HepG2 (cell line): ENCODE measurements around the gene PITRM1. TPM values are rescaled to one million over a fixed set of nuclear protein-coding genes. Genes with fewer than 3 reads are reported as not detected.
A peak's percentile ranks its signal among the peaks of the same experiment; 100 is the strongest.

ENCODE experiments used
- BCLAF1 ChIP-seq: fragments of 450-650 bp; IDR thresholded peaks from 2 replicates; pipeline ENCODE4 v1.6.1; 2017; ENCODE audit warnings: mild to moderate bottlenecking
- CEBPZ ChIP-seq: IDR thresholded peaks from 2 replicates; pipeline ENCODE4 v1.6.1; 2012; ENCODE audit warnings: low read length, improper control_type of control experiment
- FOXP1 ChIP-seq, 2 experiments: fragments of 450-650 bp in 1 of 2; IDR thresholded peaks; 2 replicates each; pipeline ENCODE4 v1.6.1; 2017 to 2018; ENCODE audit warnings: antibody characterized with exemption in 1 of 2
- GFI1 ChIP-seq: sonication (generic); formaldehyde crosslinking; IDR thresholded peaks from 2 replicates; pipeline ENCODE4 v1.5.0; 2020; ENCODE audit warnings: missing genetic modification reagents, mild to moderate bottlenecking, borderline replicate concordance
- IRF2 ChIP-seq: IDR thresholded peaks from 2 replicates; pipeline ENCODE4 v1.6.1; 2018; ENCODE audit warnings: missing genetic modification reagents, missing compliant biosample characterization
- KDM4B ChIP-seq: sonication (generic); formaldehyde crosslinking; IDR thresholded peaks from 2 replicates; pipeline ENCODE4 v1.4.0; 2020; ENCODE audit warnings: missing genetic modification reagents
- MAX ChIP-seq: IDR thresholded peaks from 2 replicates; pipeline ENCODE4 v1.6.1; 2012; ENCODE audit warnings: inconsistent platforms
- NFE2L1 ChIP-seq: sonication (generic); formaldehyde crosslinking; IDR thresholded peaks from 2 replicates; pipeline ENCODE4 v1.4.0; 2020; ENCODE audit warnings: missing genetic modification reagents, mild to moderate bottlenecking, borderline replicate concordance
- PRDM4 ChIP-seq: sonication (generic); formaldehyde crosslinking; IDR thresholded peaks from 2 replicates; pipeline ENCODE4 v1.9.0; 2021; ENCODE audit warnings: missing genetic modification reagents, borderline replicate concordance
- ZNF614 ChIP-seq: IDR thresholded peaks from 2 replicates; pipeline ENCODE4 v1.6.1; 2018; ENCODE audit warnings: missing biosample characterization, missing genetic modification reagents, inconsistent platforms, borderline replicate concordance
- ZNF740 ChIP-seq: sonication (generic); formaldehyde crosslinking; IDR thresholded peaks from 2 replicates; pipeline ENCODE4 v1.4.0; 2020; ENCODE audit warnings: missing genetic modification reagents
- polyA plus RNA-seq, 8 experiments: library from polyadenylated mRNA; depleted of rRNA in 3 of 8; stranded (reverse) in 7 of 8; unstranded in 1 of 8; fragments of >200 nt; fragmentation: Illumina TruSeq in 4 of 8; extraction: Trizol in 4 of 8; gene quantifications; 2 replicates each; pipeline versions ENCODE4 v1.2.1 to v1.2.3, GENCODE V29; 2011 to 2016; ENCODE audit warnings: low read depth in 4 of 8, missing spikeins in 1 of 8, mixed read lengths in 1 of 8; ENCODE audit not compliant: insufficient read depth in 1 of 8
- total RNA-seq, 5 experiments: library from RNA; depleted of rRNA; stranded (reverse); fragments of >200 nt; fragmentation: Illumina TruSeq; extraction: Trizol; gene quantifications; 2 replicates each; pipeline ENCODE4 v1.2.3, GENCODE V29; 2016; ENCODE audit warnings: low read depth in 1 of 5
- TF ChIP-seq, protein P1 (sequence below): sonication (generic); formaldehyde crosslinking; IDR thresholded peaks from 2 replicates; pipeline ENCODE4 v1.8.1; 2023; ENCODE audit warnings: missing genetic modification reagents, mild to moderate bottlenecking, borderline replicate concordance
- TF ChIP-seq, protein P2 (sequence below): sonication (generic); formaldehyde crosslinking; conservative IDR thresholded peaks from 2 replicates; pipeline ENCODE4 v1.4.0; 2020; ENCODE audit warnings: missing genetic modification reagents
- TF ChIP-seq, protein P3 (sequence below): sonication (generic); formaldehyde crosslinking; IDR thresholded peaks from 2 replicates; pipeline ENCODE4 v1.5.1; 2020; ENCODE audit warnings: mild to moderate bottlenecking, missing genetic modification reagents

Gene PITRM1
- total and polyA plus RNA-seq, 2 of the 13 experiments (the other 11 are each of a cell fraction or from before 2014, with no cell fraction given): 16.4 to 29.0 TPM

DNA sequence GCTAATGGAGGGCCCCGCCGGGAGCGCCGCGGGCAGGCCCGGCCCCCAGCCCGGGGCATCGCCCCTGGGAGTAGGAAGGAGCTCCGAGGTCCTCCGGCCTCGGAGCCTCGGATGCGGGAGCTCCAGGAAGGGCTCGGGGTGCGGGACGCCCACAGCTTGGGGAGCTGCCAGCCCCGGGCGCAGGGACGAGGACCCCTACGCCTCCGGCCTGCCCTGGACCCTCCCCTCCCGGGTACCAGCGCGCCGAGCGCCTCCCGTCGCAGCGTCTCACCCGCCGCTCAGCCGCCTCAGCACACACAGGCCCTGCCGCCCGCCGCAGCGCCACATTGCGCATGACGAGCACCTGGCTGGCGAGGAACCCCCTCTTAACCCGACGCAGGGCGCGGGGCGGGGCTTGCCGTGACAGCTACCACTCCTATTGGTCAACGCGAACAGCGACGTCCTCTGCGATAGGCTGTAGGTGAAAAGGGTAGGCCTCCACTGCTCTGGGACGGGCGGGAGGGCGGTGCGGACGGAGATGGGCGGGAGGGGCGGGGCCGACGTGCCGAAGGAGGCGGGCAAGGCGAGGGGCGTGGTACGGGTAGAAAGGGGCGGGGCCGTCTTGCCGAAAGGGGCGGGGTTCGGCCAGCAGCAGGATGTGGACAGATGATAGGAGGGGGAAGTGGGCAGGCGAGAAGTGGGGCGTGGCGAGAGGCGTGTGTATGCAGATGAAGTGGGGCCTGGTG lies at the start of gene PITRM1 (continued):
- TF ChIP-seq, protein P1, sequence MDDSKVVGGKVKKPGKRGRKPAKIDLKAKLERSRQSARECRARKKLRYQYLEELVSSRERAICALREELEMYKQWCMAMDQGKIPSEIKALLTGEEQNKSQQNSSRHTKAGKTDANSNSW (CRISPR knock-in tag): no peak
- TF ChIP-seq NFE2L1 (CRISPR knock-in tag) (no peak), ZNF614 (CRISPR knock-in tag) (no peak), ZNF740 (CRISPR knock-in tag) (no peak), IRF2 (CRISPR knock-in tag) (peak; percentile 39; the same call in 1 of the 2 replicates), KDM4B (no peak), GFI1 (CRISPR knock-in tag) (no peak), FOXP1 (IDR thresholded peaks at IDR 0.05) (no peak), FOXP1 (CRISPR knock-in tag; IDR thresholded peaks at IDR 0.05) (no peak), BCLAF1 (no peak), PRDM4 (CRISPR knock-in tag) (no peak), CEBPZ (no peak), MAX (peak; percentile 87)
- TF ChIP-seq, protein P2, sequence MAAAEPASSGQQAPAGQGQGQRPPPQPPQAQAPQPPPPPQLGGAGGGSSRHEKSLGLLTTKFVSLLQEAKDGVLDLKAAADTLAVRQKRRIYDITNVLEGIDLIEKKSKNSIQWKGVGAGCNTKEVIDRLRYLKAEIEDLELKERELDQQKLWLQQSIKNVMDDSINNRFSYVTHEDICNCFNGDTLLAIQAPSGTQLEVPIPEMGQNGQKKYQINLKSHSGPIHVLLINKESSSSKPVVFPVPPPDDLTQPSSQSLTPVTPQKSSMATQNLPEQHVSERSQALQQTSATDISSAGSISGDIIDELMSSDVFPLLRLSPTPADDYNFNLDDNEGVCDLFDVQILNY: no peak
- TF ChIP-seq, protein P3, sequence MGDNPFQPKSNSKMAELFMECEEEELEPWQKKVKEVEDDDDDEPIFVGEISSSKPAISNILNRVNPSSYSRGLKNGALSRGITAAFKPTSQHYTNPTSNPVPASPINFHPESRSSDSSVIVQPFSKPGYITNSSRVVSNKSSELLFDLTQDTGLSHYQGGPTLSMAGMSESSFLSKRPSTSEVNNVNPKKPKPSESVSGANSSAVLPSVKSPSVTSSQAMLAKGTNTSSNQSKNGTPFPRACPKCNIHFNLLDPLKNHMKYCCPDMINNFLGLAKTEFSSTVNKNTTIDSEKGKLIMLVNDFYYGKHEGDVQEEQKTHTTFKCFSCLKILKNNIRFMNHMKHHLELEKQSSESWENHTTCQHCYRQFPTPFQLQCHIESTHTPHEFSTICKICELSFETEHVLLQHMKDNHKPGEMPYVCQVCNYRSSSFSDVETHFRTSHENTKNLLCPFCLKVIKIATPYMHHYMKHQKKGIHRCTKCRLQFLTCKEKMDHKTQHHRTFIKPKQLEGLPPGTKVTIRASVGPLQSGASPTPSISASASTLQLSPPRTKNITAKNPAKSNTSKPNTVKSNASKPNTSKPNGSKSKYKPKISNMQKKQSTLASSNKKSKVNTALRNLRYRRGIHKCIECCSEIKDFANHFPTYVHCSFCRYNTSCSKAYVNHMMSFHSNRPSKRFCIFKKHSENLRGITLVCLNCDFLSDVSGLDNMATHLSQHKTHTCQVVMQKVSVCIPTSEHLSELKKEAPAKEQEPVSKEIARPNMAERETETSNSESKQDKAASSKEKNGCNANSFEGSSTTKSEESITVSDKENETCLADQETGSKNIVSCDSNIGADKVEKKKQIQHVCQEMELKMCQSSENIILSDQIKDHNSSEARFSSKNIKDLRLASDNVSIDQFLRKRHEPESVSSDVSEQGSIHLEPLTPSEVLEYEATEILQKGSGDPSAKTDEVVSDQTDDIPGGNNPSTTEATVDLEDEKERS (CRISPR knock-in tag): no peak
